Chondrocyte (in vitro differentiated cells): ENCODE data around the gene INPP4B. TPM values are rescaled to one million over a fixed set of nuclear protein-coding genes. Genes with fewer than 3 reads are reported as not detected.

Experiments
- DNase-seq: peaks from one replicate; pipeline ENCODE4 v3.0.0; 2021; ENCODE audit warnings: mixed read lengths, low spot score
- H3K27ac Mint-ChIP-seq: one replicate; pipeline ENCODE4 v1.8.0; 2021; ENCODE audit warnings: mild to moderate bottlenecking, moderate library complexity, mixed read lengths; ENCODE audit not compliant: unreplicated experiment
- H3K27me3 Mint-ChIP-seq: 2 replicates; pipeline ENCODE4 v1.8.0; 2021; ENCODE audit warnings: low read depth, mixed read lengths
- H3K36me3 Mint-ChIP-seq: 2 replicates; pipeline ENCODE4 v1.8.0; 2021; ENCODE audit warnings: low read depth, mixed read lengths
- H3K4me1 Mint-ChIP-seq: 2 replicates; pipeline ENCODE4 v1.8.0; 2021; ENCODE audit warnings: low read depth, mild to moderate bottlenecking, mixed read lengths
- H3K4me3 Mint-ChIP-seq: one replicate; pipeline ENCODE4 v1.8.0; 2021; ENCODE audit warnings: mild to moderate bottlenecking, moderate library complexity, mixed read lengths; ENCODE audit not compliant: unreplicated experiment
- H3K9me3 Mint-ChIP-seq: 2 replicates; pipeline ENCODE4 v1.8.0; 2021; ENCODE audit warnings: low read depth, mixed read lengths
- CTCF ChIP-seq: fragments of 200-600 bp; sonication (generic); IDR thresholded peaks from 2 replicates; pipeline ENCODE4 v1.5.0; 2021; ENCODE audit warnings: antibody characterized with exemption, mild to moderate bottlenecking, moderate library complexity
- total RNA-seq: library from RNA; stranded (reverse); gene quantifications from 3 replicates; pipeline ENCODE4 v1.2.1, GENCODE V29; 2021

Gene INPP4B
- total RNA-seq, 1 donor from 2014 or later = 30.0 TPM

GRCh38 chr4:142278171-142278570, 567.9 kb downstream of the INPP4B start:
- H3K4me3 Mint-ChIP-seq = no peak overlapping the region
- H3K4me1 Mint-ChIP-seq = peaks cover 17% of the 10 kb centered on the region
- H3K27ac Mint-ChIP-seq = no peak overlapping the region
- no peak for TF ChIP-seq CTCF
- H3K9me3 Mint-ChIP-seq = peaks cover 8% of the 10 kb centered on the region
- DNase-seq = no peak
- H3K36me3 Mint-ChIP-seq = peaks cover 2% of the 10 kb centered on the region
- no peaks in the 10 kb centered on the region for H3K27me3 Mint-ChIP-seq

DNA sequence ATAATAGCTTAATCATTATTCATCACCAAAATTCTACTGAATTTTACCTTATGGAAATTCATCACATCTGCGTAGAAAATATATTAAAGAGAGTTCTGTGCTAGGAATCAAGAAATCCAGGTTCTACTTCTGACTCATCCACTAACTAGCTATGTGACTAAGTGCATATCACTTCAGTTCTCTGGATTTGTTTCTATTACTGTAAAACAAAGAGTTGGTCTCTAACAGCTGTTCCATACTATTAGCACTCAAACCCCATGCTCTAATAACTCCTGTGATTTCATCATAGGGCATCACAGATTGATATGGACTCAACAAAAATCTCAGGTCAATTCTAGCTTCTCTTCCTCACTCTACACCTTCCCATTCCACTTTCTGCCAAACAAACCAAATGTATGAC, 572.0 kb downstream of the INPP4B start:
- H3K36me3 Mint-ChIP-seq = peaks cover 10% of the 10 kb centered on the region

GRCh38 chr4:142272452-142272851, 573.6 kb downstream of the INPP4B start:
- Mint-ChIP-seq H3K4me1 (peaks cover 20% of the 10 kb centered on the region), H3K9me3 (peaks cover 8% of the 10 kb centered on the region), H3K36me3 (peaks cover 13% of the 10 kb centered on the region), H3K27me3 (no peaks in the 10 kb centered on the region), H3K4me3 (no peak overlapping the region), H3K27ac (no peak overlapping the region)
- no peak for TF ChIP-seq CTCF
- no peak for DNase-seq

More for the DNA sequence above, 572.0 kb downstream of the INPP4B start:
- H3K9me3 Mint-ChIP-seq = peaks cover 8% of the 10 kb centered on the region
- no peak for TF ChIP-seq CTCF
- no peak overlapping the region for H3K4me3 Mint-ChIP-seq
- DNase-seq = no peak
- peak overlapping the region; percentile 18 for H3K27ac Mint-ChIP-seq
- H3K27me3 Mint-ChIP-seq = no peaks in the 10 kb centered on the region
- H3K4me1 Mint-ChIP-seq = peaks cover 22% of the 10 kb centered on the region

DNA sequence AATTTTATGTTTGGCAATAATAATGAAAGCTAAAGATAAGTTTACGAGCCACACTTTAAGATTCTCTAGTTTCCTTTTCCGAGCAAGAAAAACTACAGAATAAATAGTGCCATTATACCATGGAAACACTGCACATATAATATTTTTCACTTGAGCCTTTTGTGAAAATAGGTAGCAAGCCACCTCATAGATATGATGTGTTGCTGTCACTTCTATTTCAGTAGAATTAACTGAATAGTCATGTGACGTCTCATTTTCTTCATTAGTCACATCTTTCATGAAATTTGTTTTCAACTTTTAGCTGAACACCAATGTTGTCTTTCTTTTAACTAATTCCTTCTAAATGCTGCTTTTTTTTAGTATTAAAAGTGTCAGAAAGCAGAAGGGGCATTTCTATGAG, 574.3 kb downstream of the INPP4B start:
- peaks cover 26% of the 10 kb centered on the region for H3K4me1 Mint-ChIP-seq
- H3K4me3 Mint-ChIP-seq = no peak overlapping the region

DNA sequence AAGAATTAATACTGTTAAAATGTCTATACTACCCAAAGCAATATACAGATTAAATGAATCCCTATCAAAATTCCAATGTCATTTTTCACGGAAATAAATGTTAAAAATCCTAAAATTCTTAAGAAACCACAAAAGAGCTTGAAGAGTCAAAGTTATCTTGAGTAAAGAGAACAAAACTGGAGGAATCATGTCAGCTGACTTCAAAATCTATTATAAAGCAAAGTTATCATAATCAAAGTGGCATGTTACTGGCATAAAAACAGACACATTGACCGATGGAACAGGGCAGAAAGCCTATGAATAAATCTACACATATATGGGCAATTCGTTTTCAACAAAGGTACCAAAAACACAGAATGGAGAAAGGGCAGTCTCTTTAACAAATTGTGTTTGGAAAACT, 579.0 kb downstream of the INPP4B start:
- TF ChIP-seq CTCF = no peak
- H3K36me3 Mint-ChIP-seq = peaks cover 12% of the 10 kb centered on the region
- no peaks in the 10 kb centered on the region for H3K9me3 Mint-ChIP-seq
- DNase-seq = no peak
- H3K4me1 Mint-ChIP-seq = peaks cover 49% of the 10 kb centered on the region
- no peak overlapping the region for H3K4me3 Mint-ChIP-seq
- H3K27ac Mint-ChIP-seq = no peak overlapping the region
- H3K27me3 Mint-ChIP-seq = no peaks in the 10 kb centered on the region

More for the DNA sequence above, 574.3 kb downstream of the INPP4B start:
- no peaks in the 10 kb centered on the region for H3K27me3 Mint-ChIP-seq
- peaks cover 13% of the 10 kb centered on the region for H3K36me3 Mint-ChIP-seq
- H3K27ac Mint-ChIP-seq = no peak overlapping the region
- peaks cover 8% of the 10 kb centered on the region for H3K9me3 Mint-ChIP-seq
- DNase-seq = no peak
- no peak for TF ChIP-seq CTCF
